ENCODE measurements around the gene MYO1G. TPM values are rescaled to one million over a fixed set of nuclear protein-coding genes. Genes with fewer than 3 reads are reported as not detected.

MYO1G gene
- total RNA-seq, 1 experiment from 2014 or later: 0.46 TPM

GRCh38 chr7:44987457-44987856 is 8.6 kb upstream of the MYO1G start (continued):
- TF ChIP-seq AR (CRISPR knock-in tag; IDR thresholded peaks at IDR 0.05): no peak
- no peak for TF ChIP-seq CREM (CRISPR knock-in tag; IDR thresholded peaks at IDR 0.05)
- TF ChIP-seq NR3C1 (CRISPR knock-in tag; conservative IDR thresholded peaks at IDR 0.05; ENCODE audit: low read depth): no peak
- TF ChIP-seq KAT7 (CRISPR knock-in tag; IDR thresholded peaks at IDR 0.05; ENCODE audit: borderline replicate concordance): no peak

DNA sequence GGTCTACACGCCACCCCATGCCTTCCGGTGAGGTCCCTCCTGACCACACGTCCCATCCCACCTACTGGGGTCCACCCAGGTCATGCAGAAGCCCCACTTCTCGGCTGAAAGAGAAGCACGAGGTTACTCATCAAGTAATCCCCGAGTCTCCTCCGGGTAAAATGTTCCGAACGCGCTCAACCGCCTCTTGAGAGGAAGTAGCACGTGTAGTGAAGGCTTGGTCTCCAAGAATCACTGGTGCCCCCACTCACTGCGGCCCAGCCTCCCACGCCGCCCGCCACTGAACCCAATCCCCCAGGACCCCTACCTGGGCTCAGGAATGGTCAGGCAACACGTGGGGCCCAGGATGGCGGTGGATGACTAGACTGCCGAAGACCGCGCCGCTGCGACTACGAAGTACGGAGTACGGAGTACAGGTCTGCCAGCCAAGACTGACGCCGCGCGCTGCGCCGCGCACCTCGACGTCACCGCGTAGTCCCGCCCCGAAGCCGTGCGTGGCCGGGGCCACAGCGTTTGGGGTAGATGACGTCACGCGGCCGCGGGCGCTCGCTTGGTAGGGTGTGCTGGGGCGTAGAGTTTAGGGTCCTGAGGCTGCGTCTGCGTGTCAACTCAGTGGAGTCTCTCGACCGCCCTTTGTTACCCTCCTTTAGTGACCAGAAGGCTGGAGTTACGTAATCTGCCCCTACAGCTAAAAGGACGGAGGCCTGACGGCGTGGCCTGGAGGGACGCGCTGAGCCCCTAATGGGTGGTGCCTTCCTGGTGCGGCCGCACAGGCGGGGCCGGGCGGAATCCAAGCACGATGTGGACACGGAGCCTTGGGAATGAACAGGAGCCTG is 7.6 kb upstream of the MYO1G start:
- POLR2A ChIA-PET: interaction anchor here (0.6 to 1.7 kb wide), 5 partner anchors 11 to 125 kb away, joined by 3 to 6 read pairs (median 3); partner anchors contain the start of genes CCM2 and TBRG4
- H3K27me3 Mint-ChIP-seq (ENCODE audit: low read depth): no peaks in the 10 kb centered on the region; the same call in 1 of the 2 replicates
- TF ChIP-seq ZNF138 (CRISPR knock-in tag; conservative IDR thresholded peaks at IDR 0.05) (no peak), ZNF281 (CRISPR knock-in tag; IDR thresholded peaks at IDR 0.05) (0 out of 2 replicates have a peak, but pooled peaks have one; percentile 30), ZNF423 (CRISPR knock-in tag; IDR thresholded peaks at IDR 0.05) (no peak), ZNF317 (CRISPR knock-in tag; IDR thresholded peaks at IDR 0.05; ENCODE audit: borderline replicate concordance, low read depth) (no peak), NFATC4 (CRISPR knock-in tag; IDR thresholded peaks at IDR 0.05) (no peak), NR2C2 (CRISPR knock-in tag; IDR thresholded peaks at IDR 0.05) (no peak), SMAD3 (CRISPR knock-in tag; IDR thresholded peaks at IDR 0.05; ENCODE audit: borderline replicate concordance) (peak; percentile 87)
- TF ChIP-seq, protein P1, sequence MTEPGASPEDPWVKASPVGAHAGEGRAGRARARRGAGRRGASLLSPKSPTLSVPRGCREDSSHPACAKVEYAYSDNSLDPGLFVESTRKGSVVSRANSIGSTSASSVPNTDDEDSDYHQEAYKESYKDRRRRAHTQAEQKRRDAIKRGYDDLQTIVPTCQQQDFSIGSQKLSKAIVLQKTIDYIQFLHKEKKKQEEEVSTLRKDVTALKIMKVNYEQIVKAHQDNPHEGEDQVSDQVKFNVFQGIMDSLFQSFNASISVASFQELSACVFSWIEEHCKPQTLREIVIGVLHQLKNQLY (CRISPR knock-in tag; IDR thresholded peaks at IDR 0.05): no peak
- TF ChIP-seq, protein P2, sequence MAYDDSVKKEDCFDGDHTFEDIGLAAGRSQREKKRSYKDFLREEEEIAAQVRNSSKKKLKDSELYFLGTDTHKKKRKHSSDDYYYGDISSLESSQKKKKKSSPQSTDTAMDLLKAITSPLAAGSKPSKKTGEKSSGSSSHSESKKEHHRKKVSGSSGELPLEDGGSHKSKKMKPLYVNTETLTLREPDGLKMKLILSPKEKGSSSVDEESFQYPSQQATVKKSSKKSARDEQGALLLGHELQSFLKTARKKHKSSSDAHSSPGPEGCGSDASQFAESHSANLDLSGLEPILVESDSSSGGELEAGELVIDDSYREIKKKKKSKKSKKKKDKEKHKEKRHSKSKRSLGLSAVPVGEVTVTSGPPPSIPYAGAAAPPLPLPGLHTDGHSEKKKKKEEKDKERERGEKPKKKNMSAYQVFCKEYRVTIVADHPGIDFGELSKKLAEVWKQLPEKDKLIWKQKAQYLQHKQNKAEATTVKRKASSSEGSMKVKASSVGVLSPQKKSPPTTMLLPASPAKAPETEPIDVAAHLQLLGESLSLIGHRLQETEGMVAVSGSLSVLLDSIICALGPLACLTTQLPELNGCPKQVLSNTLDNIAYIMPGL (CRISPR knock-in tag; IDR thresholded peaks at IDR 0.05): peak; percentile 22; the same call in 1 of the 2 replicates
- TF ChIP-seq, protein P3, sequence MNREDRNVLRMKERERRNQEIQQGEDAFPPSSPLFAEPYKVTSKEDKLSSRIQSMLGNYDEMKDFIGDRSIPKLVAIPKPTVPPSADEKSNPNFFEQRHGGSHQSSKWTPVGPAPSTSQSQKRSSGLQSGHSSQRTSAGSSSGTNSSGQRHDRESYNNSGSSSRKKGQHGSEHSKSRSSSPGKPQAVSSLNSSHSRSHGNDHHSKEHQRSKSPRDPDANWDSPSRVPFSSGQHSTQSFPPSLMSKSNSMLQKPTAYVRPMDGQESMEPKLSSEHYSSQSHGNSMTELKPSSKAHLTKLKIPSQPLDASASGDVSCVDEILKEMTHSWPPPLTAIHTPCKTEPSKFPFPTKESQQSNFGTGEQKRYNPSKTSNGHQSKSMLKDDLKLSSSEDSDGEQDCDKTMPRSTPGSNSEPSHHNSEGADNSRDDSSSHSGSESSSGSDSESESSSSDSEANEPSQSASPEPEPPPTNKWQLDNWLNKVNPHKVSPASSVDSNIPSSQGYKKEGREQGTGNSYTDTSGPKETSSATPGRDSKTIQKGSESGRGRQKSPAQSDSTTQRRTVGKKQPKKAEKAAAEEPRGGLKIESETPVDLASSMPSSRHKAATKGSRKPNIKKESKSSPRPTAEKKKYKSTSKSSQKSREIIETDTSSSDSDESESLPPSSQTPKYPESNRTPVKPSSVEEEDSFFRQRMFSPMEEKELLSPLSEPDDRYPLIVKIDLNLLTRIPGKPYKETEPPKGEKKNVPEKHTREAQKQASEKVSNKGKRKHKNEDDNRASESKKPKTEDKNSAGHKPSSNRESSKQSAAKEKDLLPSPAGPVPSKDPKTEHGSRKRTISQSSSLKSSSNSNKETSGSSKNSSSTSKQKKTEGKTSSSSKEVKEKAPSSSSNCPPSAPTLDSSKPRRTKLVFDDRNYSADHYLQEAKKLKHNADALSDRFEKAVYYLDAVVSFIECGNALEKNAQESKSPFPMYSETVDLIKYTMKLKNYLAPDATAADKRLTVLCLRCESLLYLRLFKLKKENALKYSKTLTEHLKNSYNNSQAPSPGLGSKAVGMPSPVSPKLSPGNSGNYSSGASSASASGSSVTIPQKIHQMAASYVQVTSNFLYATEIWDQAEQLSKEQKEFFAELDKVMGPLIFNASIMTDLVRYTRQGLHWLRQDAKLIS (CRISPR knock-in tag; IDR thresholded peaks at IDR 0.05; ENCODE audit: borderline replicate concordance): peak; percentile 41; the same call in 1 of the 2 replicates
- TF ChIP-seq, protein P4, sequence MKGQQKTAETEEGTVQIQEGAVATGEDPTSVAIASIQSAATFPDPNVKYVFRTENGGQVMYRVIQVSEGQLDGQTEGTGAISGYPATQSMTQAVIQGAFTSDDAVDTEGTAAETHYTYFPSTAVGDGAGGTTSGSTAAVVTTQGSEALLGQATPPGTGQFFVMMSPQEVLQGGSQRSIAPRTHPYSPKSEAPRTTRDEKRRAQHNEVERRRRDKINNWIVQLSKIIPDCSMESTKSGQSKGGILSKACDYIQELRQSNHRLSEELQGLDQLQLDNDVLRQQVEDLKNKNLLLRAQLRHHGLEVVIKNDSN (CRISPR knock-in tag; IDR thresholded peaks at IDR 0.05): peak; percentile 70
- TF ChIP-seq, protein P5, sequence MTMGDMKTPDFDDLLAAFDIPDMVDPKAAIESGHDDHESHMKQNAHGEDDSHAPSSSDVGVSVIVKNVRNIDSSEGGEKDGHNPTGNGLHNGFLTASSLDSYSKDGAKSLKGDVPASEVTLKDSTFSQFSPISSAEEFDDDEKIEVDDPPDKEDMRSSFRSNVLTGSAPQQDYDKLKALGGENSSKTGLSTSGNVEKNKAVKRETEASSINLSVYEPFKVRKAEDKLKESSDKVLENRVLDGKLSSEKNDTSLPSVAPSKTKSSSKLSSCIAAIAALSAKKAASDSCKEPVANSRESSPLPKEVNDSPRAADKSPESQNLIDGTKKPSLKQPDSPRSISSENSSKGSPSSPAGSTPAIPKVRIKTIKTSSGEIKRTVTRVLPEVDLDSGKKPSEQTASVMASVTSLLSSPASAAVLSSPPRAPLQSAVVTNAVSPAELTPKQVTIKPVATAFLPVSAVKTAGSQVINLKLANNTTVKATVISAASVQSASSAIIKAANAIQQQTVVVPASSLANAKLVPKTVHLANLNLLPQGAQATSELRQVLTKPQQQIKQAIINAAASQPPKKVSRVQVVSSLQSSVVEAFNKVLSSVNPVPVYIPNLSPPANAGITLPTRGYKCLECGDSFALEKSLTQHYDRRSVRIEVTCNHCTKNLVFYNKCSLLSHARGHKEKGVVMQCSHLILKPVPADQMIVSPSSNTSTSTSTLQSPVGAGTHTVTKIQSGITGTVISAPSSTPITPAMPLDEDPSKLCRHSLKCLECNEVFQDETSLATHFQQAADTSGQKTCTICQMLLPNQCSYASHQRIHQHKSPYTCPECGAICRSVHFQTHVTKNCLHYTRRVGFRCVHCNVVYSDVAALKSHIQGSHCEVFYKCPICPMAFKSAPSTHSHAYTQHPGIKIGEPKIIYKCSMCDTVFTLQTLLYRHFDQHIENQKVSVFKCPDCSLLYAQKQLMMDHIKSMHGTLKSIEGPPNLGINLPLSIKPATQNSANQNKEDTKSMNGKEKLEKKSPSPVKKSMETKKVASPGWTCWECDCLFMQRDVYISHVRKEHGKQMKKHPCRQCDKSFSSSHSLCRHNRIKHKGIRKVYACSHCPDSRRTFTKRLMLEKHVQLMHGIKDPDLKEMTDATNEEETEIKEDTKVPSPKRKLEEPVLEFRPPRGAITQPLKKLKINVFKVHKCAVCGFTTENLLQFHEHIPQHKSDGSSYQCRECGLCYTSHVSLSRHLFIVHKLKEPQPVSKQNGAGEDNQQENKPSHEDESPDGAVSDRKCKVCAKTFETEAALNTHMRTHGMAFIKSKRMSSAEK (CRISPR knock-in tag; IDR thresholded peaks at IDR 0.05; ENCODE audit: borderline replicate concordance): no peak; the same call in 1 of the 2 replicates

More for the DNA sequence above, 7.6 kb upstream of the MYO1G start:
- Mint-ChIP-seq H3K36me3 (peaks cover 43% of the 10 kb centered on the region), H3K4me1 (peaks cover 33% of the 10 kb centered on the region), H3K27ac (peak overlapping the region; percentile 97), H3K4me3 (peak overlapping the region; percentile 95), H3K9me3 (no peaks in the 10 kb centered on the region)
- CTCF ChIA-PET: interaction anchor here (1.0 to 1.4 kb wide), 2 partner anchors 12 to 15 kb away, joined by 3 to 4 read pairs; no protein-coding TSS in a partner anchor
- ATAC-seq (peak; percentile 91), DNase-seq (ENCODE audit: low spot score) (peak; percentile 91)
